Psoas muscle (tissue), 8 donors: Measurements from ENCODE around the gene KCNJ4. TPM values are rescaled to one million over a fixed set of nuclear protein-coding genes. Genes with fewer than 3 reads are reported as not detected.
"Not testable (repeated sequence)": the region's sequence is repeated elsewhere in the genome, so short reads cannot be mapped to it uniquely, and the experiment has no call there.

Experiments used
- ATAC-seq, 4 donors: fragments of 200-7000 bp; cut with Tn5 transposase; one replicate each; pipeline ENCODE4 v1.9.1; 2020; ENCODE audit warnings: moderate library complexity in 3 of 4, mild to moderate bottlenecking in 2 of 4
- DNase-seq, 2 donors: peaks; one replicate each; pipeline ENCODE4 v3.0.0-alpha.2; 2020
- H3K27ac ChIP-seq: fragments of 200-600 bp; one replicate; pipeline ENCODE4 v1.8.0; 2022
- H3K27me3 ChIP-seq, 3 donors: fragments of 200-600 bp in 1 of 3; one replicate each; pipeline versions ENCODE4 v1.6.1 to v1.8.0; 2013 to 2022; ENCODE audit warnings: low read length in 2 of 3, mild to moderate bottlenecking in 2 of 3, moderate library complexity in 1 of 3; ENCODE audit not compliant: insufficient read depth in 3 of 3
- H3K36me3 ChIP-seq, 2 donors: fragments of 200-600 bp in 1 of 2; one replicate each; pipeline versions ENCODE4 v1.6.1 to v1.8.0; 2013 to 2022; ENCODE audit warnings: low read depth in 1 of 2, mild to moderate bottlenecking in 1 of 2, moderate library complexity in 1 of 2; ENCODE audit not compliant: insufficient read depth in 1 of 2
- H3K4me1 ChIP-seq: fragments of 200-600 bp; one replicate; pipeline ENCODE4 v1.8.0; 2022
- H3K4me3 ChIP-seq: fragments of 200-600 bp; one replicate; pipeline ENCODE4 v1.8.0; 2022; ENCODE audit warnings: mild to moderate bottlenecking
- H3K9me3 ChIP-seq: fragments of 200-600 bp; one replicate; pipeline ENCODE4 v1.8.0; 2022
- WGBS, 3 donors: extraction: QIAGEN DNeasy Blood & Tissue Kit; methylation state at CpG; one replicate each; pipeline versions ENCODE4 v1.1.6 to v1.1.7; 2013; 5-methylcytosine and 5-hydroxymethylcytosine counted together
- intact Hi-C, 2 donors: fragments of 100-400 bp; cut with DNase I; formaldehyde crosslinking; loops; one replicate each; pipeline versions ENCODE4 v1.11.0 to v1.14.2; 2022
- polyA plus RNA-seq, 3 donors: library from polyadenylated mRNA; stranded (reverse); fragments of 200-250 nt; gene quantifications; one replicate each; pipeline ENCODE4 v1.2.3, GENCODE V29; 2013
- total RNA-seq, 4 donors: library from RNA; stranded (reverse); fragmentation: NEBNext Ultra II Directional in 2 of 4; extraction: Animal tissue kit (Norgen Biotek cat#: 25700) in 2 of 4; gene quantifications; one replicate each; pipeline versions ENCODE4 v1.2.1 to v1.2.4, GENCODE V29; 2021 to 2023
- TF ChIP-seq, protein P1 (sequence below): fragments of 200-600 bp; IDR thresholded peaks from one replicate; pipeline ENCODE4 v1.8.0; 2022; ENCODE audit warnings: antibody characterized with exemption
- donor health status: healthy with polysubstance abuse.
- donor health status: DM: no; HTN: no; CAD: no; lungs with moderate emphysema.
- donor health status: Bipolar disorder and iron deficiency.
- donor health status: healthy.
- donor health status: DM: yes; HTN: yes; CAD: no.
- donor health status: DM: no; HTN: no; CAD: no.
- donor health status: DM: no; HTN: no; CAD: no.
- donor health status: DM: yes; HTN: yes; CAD: no.

KCNJ4 gene
- total and polyA plus RNA-seq, 7 donors, result 0.01 TPM; not detected in 6

DNA sequence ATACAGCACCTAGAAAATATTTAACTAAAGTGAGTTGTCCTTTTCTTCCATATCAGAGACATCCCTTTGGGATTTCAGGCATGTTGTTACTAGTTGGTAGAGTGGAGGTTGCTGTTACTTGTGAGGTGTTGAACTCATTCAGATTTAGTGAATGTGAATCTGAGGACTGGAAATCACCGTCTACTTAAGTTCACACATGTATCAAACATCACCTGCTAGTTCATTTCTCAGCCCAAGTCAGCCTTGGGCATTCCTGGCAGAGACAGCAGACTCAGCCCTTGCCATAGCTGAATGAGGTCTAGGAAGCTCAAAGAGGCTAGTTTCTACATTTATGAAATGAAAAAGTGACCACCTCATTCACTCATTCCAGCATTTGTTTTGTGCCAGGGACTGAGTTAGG is 22.6 kb upstream of the KCNJ4 start:
- no peak overlapping the region for H3K27ac ChIP-seq
- H3K4me1 ChIP-seq, result no peaks in the 10 kb centered on the region
- no peak overlapping the region for H3K4me3 ChIP-seq
- H3K36me3 ChIP-seq, result peaks cover 2 to 39% of the 10 kb centered on the region in 2 donors
- 47 to 64% (median 48%) methylated on average over 1 of the region's 1 CpG for WGBS, 3 donors
- H3K9me3 ChIP-seq, result no peaks in the 10 kb centered on the region
- TF ChIP-seq, protein P1, sequence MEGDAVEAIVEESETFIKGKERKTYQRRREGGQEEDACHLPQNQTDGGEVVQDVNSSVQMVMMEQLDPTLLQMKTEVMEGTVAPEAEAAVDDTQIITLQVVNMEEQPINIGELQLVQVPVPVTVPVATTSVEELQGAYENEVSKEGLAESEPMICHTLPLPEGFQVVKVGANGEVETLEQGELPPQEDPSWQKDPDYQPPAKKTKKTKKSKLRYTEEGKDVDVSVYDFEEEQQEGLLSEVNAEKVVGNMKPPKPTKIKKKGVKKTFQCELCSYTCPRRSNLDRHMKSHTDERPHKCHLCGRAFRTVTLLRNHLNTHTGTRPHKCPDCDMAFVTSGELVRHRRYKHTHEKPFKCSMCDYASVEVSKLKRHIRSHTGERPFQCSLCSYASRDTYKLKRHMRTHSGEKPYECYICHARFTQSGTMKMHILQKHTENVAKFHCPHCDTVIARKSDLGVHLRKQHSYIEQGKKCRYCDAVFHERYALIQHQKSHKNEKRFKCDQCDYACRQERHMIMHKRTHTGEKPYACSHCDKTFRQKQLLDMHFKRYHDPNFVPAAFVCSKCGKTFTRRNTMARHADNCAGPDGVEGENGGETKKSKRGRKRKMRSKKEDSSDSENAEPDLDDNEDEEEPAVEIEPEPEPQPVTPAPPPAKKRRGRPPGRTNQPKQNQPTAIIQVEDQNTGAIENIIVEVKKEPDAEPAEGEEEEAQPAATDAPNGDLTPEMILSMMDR, result no peak
- DNase-seq (no peak), ATAC-seq (peak in 1 of 4 donors; percentile 3)
- intact Hi-C loops, result no loop called here
- no peaks in the 10 kb centered on the region for H3K27me3 ChIP-seq

DNA sequence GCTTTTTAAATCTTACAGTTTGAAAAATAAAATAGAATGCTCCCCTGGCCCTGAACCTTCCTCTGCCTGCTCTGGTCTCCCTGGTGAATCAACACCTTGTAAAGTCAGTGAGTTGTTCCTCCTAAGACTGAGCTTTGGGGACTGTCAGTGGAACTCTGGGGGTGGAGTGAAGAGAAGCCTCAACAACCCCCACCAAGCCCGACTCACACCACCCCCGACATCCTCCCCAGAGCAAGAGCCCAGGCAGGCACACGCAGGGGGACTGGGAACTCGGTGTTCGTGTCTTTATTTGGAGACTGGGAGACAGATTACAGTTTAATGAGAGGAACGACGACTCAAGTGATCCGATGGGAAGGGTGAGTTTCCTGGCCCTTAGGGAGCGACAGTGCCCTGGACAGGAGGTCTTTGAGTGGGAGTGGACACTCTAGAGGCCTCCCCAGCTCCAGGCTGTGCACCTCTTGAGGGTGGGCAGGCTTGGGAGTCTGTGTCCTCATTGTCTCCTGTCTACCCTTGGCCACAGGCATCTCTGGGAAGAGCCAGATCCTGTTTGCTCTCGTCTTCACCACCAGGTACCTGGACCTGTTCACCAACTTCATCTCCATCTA is 19.1 kb upstream of the KCNJ4 start:
- DNase-seq, result no peak

DNA sequence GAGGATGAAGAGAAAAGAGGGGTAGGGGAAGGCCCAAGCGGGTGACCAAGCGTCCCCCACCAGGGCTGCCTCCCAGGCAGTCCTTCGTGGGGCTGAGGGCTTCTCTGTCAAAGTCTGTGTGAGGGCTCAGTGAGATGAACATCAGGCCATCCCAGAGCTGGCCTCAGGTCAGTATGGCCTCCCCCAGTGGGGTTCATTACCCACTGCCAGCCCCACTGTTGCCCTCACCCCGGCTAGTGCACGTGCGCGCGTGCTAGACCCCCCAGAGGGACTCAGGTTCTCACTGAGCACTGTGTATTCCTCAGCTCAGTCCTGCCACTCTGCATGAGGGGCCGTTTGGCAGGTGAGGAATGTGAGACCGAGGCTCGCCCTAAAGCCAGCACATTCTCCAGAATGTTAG is 16.2 kb upstream of the KCNJ4 start:
- 85 to 90% (median 87%) methylated on average over 11 of the region's 11 CpGs for WGBS, 3 donors
- TF ChIP-seq, protein P1, result no peak
- no peak overlapping the region for H3K4me3 ChIP-seq
- no peaks in the 10 kb centered on the region for H3K4me1 ChIP-seq
- H3K27ac ChIP-seq, result no peak overlapping the region
- H3K36me3 ChIP-seq, result no peaks in the 10 kb centered on the region
- intact Hi-C loops, result no loop called here
- ATAC-seq (no peak), DNase-seq (no peak)
- peaks cover 0 to 20% (median 0%) of the 10 kb centered on the region in 3 donors for H3K27me3 ChIP-seq
- no peaks in the 10 kb centered on the region for H3K9me3 ChIP-seq

More for the DNA sequence above, 19.1 kb upstream of the KCNJ4 start:
- WGBS, 3 donors, result 62 to 67% (median 67%) methylated on average over 10 of the region's 10 CpGs
- H3K4me1 ChIP-seq, result no peaks in the 10 kb centered on the region
- H3K36me3 ChIP-seq, result peaks cover 0 to 4% of the 10 kb centered on the region in 2 donors
- H3K27me3 ChIP-seq, result no peaks in the 10 kb centered on the region
- intact Hi-C loops, result no loop called here
- no peak overlapping the region for H3K4me3 ChIP-seq
- ATAC-seq, result no peak
- H3K9me3 ChIP-seq, result no peaks in the 10 kb centered on the region
- no peak overlapping the region for H3K27ac ChIP-seq
- TF ChIP-seq, protein P1, result no peak

DNA sequence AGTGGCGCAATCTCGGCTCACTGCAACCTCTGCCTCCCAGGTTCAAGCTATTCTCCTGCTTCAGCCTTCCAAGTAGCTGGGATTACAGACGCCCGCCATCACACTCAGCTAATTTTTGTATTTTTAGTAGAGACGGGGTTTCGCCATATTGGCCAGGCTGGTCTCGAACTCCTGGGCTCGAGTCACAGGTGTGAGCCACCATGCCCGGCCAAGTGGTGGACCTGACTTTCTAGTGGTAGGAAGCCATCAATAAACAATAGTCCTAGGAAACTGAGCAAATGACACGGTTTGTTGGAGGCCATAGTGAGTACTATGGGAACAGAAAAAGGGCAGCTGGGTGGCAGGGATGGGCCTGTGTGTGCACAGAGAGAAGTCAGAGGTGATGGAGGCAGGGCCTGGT is 15.2 kb upstream of the KCNJ4 start:
- H3K9me3 ChIP-seq, H3K4me1 ChIP-seq, H3K27ac ChIP-seq, ATAC-seq, H3K4me3 ChIP-seq, intact Hi-C loops, H3K36me3 ChIP-seq, DNase-seq: not testable (repeated sequence)
- WGBS, 3 donors, result 93 to 96% (median 94%) methylated on average over 10 of the region's 10 CpGs
- H3K27me3 ChIP-seq, result peaks cover 0 to 20% (median 2%) of the 10 kb centered on the region in 3 donors

DNA sequence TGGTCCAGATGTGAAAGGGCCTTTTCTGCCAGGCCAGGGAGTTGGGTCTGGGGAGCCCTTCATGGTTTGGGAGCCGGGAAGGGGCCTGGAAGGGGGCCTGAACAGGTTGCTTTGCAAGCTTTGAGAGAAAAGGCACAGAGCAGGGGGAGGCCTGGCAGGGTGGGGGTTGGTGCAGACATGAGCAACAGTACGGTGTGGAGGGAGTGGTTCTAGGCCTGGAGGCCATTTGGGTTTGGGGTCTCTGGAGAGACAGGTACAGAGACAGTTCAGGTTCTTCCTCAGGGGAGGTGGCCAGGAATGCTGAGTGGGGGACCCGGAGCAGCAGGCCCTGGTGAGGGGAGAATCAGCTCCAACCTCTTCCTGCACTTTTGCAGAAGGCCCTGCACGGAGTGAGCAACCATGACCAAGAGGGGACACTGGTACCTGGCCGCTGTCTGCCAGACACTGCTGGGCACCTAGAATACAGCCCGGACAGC is 14.3 kb upstream of the KCNJ4 start:
- DNase-seq (no peak), ATAC-seq (no peak)
- no peaks in the 10 kb centered on the region for H3K4me1 ChIP-seq
- TF ChIP-seq, protein P1, result no peak
- no peak overlapping the region for H3K4me3 ChIP-seq
- H3K27ac ChIP-seq, result no peak overlapping the region
- WGBS, 3 donors, result 83 to 93% (median 90%) methylated on average over 6 of the region's 6 CpGs
- no peaks in the 10 kb centered on the region for H3K36me3 ChIP-seq
- H3K27me3 ChIP-seq, result peaks cover 0 to 22% (median 2%) of the 10 kb centered on the region in 3 donors
- intact Hi-C loops, result no loop called here
- H3K9me3 ChIP-seq, result no peaks in the 10 kb centered on the region
